ENCODE data around the gene TSHZ2. TPM values are rescaled to one million over a fixed set of nuclear protein-coding genes. Genes with fewer than 3 reads are reported as not detected.

Gene TSHZ2
- total and polyA plus RNA-seq, 2 donors (not counting 3 experiments of a cell fraction or from before 2014, with no cell fraction given): not detected

- no peaks in the 10 kb centered on the region for H3K27me3 ChIP-seq (ENCODE audit: control insufficient read depth in 2 of 2, insufficient read depth in 2 of 2, low read length in 2 of 2)
- DNase-seq (ENCODE audit: low read depth, low spot score): no peak
- CTCF ChIA-PET: no interaction called here
- dilution Hi-C loops (cut with MboI; ENCODE audit: extremely low pct_ligation_motif_present, low sequenced_read_pairs) (no loop called here), intact Hi-C loops (cut with micrococcal nuclease) (no loop called here)
- no peaks in the 10 kb centered on the region for H3K9me1 ChIP-seq (replicated peaks; ENCODE audit: control insufficient read depth, extremely low read depth, insufficient read depth, low read length)
- H3K4me3 ChIP-seq (replicated peaks in 1 of 3; ENCODE audit: insufficient read depth in 1 of 3, low read depth in 1 of 3, low read length in 3 of 3): no peak overlapping the region
- H2AFZ ChIP-seq (ENCODE audit: low read depth, low read length): no peak overlapping the region
- no peak overlapping the region for H3K9ac ChIP-seq (replicated peaks; ENCODE audit: extremely low read depth, insufficient read depth, low read length)
- H3K4me1 ChIP-seq (ENCODE audit: control insufficient read depth, extremely low read depth, insufficient read depth, low read length): no peaks in the 10 kb centered on the region
- BruUV-seq (replicated peaks): no TSS peak
- no peaks in the 10 kb centered on the region for H3K79me2 ChIP-seq (ENCODE audit: control insufficient read depth, insufficient read depth, low read length)
- POLR2A ChIA-PET: no interaction called here
- no peak for TF ChIP-seq FOS (IDR thresholded peaks at IDR 0.05; ENCODE audit: borderline replicate concordance, insufficient read depth, low read length)
- no peak for TF ChIP-seq CTCF (IDR thresholded peaks at IDR 0.05; ENCODE audit: extremely low read depth in 1 of 2, insufficient read depth in 1 of 2, low read depth in 1 of 2, low read length in 2 of 2)
- no peak for TF ChIP-seq MYC (IDR thresholded peaks at IDR 0.05; ENCODE audit: low read depth, low read length)
- no peak for TF ChIP-seq JUN (IDR thresholded peaks at IDR 0.05; ENCODE audit: borderline replicate concordance, insufficient read depth, insufficient read length, low read depth)
- TF ChIP-seq EZH2 (IDR thresholded peaks at IDR 0.05; ENCODE audit: borderline replicate concordance, low read depth, low read length, severe bottlenecking): no peak
- TF ChIP-seq MAX (IDR thresholded peaks at IDR 0.05; ENCODE audit: insufficient read depth, insufficient read length): no peak
- no peak for TF ChIP-seq POLR2A (IDR thresholded peaks at IDR 0.05; ENCODE audit: low read depth, low read length)
- TF ChIP-seq POLR2AphosphoS5 (IDR thresholded peaks at IDR 0.05; ENCODE audit: insufficient read depth, low read depth, low read length): no peak
- no peak for TF ChIP-seq GATA2 (IDR thresholded peaks at IDR 0.05; ENCODE audit: insufficient read depth, insufficient read length, low read depth, low read length)
- no peaks in the 10 kb centered on the region for H3K36me3 ChIP-seq (ENCODE audit: control insufficient read depth in 2 of 2, extremely low read depth in 1 of 2, insufficient read depth in 2 of 2, low read length in 2 of 2)
- H3K27ac ChIP-seq (ENCODE audit: insufficient read depth, low read depth, low read length): no peak overlapping the region
- H3K4me2 ChIP-seq (ENCODE audit: insufficient read depth, low read length): no peak overlapping the region
- H4K20me1 ChIP-seq (replicated peaks; ENCODE audit: control insufficient read depth, extremely low read depth, insufficient read depth, low read length): no peaks in the 10 kb centered on the region
- no peak for FAIRE-seq
- H3K9me3 ChIP-seq (replicated peaks; ENCODE audit: control insufficient read depth, insufficient read depth, low read length): no peaks in the 10 kb centered on the region
These were observed 312.1 kb downstream of the TSHZ2 start for GRCh38 chr20:53284256-53284655.
